Effector CD8-positive, alpha-beta T cell (primary cell): ENCODE data around the gene SNX8.

Source experiments
- DNase-seq: peaks from one replicate; lab custom pipeline; 2025; lab: John Stamatoyannopoulos, UW

SNX8 gene

GRCh38 chr7:2220030-2220429 is 94.2 kb downstream of the SNX8 start:
- no peak for DNase-seq

GRCh38 chr7:2219606-2220005 is 94.6 kb downstream of the SNX8 start:
- DNase-seq, result no peak

- DNase-seq, result no peak
These were observed 95.1 kb downstream of the SNX8 start for GRCh38 chr7:2219136-2219535.

GRCh38 chr7:2218444-2218785 is 95.8 kb downstream of the SNX8 start:
- DNase-seq, result no peak

GRCh38 chr7:2217716-2218443 is 96.4 kb downstream of the SNX8 start:
- DNase-seq, result no peak

- DNase-seq, result no peak
These were observed 97.0 kb downstream of the SNX8 start for GRCh38 chr7:2217206-2217605.

GRCh38 chr7:2215851-2216250 is 98.4 kb downstream of the SNX8 start:
- DNase-seq, result no peak

- DNase-seq, result no peak
These were observed 99.6 kb downstream of the SNX8 start for GRCh38 chr7:2214636-2215035.

GRCh38 chr7:2213551-2214215 is 100.6 kb downstream of the SNX8 start:
- DNase-seq, result no peak

- no peak for DNase-seq
These were observed 101.3 kb downstream of the SNX8 start for GRCh38 chr7:2212906-2213305.

GRCh38 chr7:2211926-2212325 is 102.3 kb downstream of the SNX8 start:
- no peak for DNase-seq

GRCh38 chr7:2211259-2211880 is 102.9 kb downstream of the SNX8 start:
- DNase-seq, result no peak

- DNase-seq, result no peak
These were observed 103.5 kb downstream of the SNX8 start for GRCh38 chr7:2210551-2211258.

- no peak for DNase-seq
These were observed 104.3 kb downstream of the SNX8 start for GRCh38 chr7:2209961-2210323.

- DNase-seq, result peak; percentile 6
These were observed 104.9 kb downstream of the SNX8 start for GRCh38 chr7:2209146-2209960.

GRCh38 chr7:2208712-2209111 is 105.5 kb downstream of the SNX8 start:
- DNase-seq, result no peak

- DNase-seq, result no peak
These were observed 109.0 kb downstream of the SNX8 start for GRCh38 chr7:2205036-2205780.

GRCh38 chr7:2204446-2204845 is 109.8 kb downstream of the SNX8 start:
- no peak for DNase-seq

GRCh38 chr7:2203766-2204300 is 110.4 kb downstream of the SNX8 start:
- DNase-seq, result no peak

- no peak for DNase-seq
These were observed 111.1 kb downstream of the SNX8 start for GRCh38 chr7:2202901-2203765.
